SU-DHL-6 (cell line): ENCODE data around the gene NXPH3.

Source experiments
- H2AFZ ChIP-seq: fragments of 200-600 bp; sonication (generic); 2 replicates; pipeline ENCODE4 v1.6.1; 2014; ENCODE audit warnings: low read depth, mild to moderate bottlenecking, moderate library complexity, mixed read lengths, antibody characterized with exemption, low read length; ENCODE audit not compliant: severe bottlenecking
- H3F3A ChIP-seq: fragments of 200-600 bp; shearing (Covaris generic); 2 replicates; pipeline ENCODE4 v1.6.0; 2016; ENCODE audit warnings: antibody characterized with exemption, mild to moderate bottlenecking; ENCODE audit not compliant: insufficient read depth
- H3K27ac ChIP-seq: fragments of 200-600 bp; sonication (generic); 2 replicates; pipeline ENCODE4 v1.5.1; 2016; ENCODE audit warnings: low read depth, mild to moderate bottlenecking, low read length, moderate library complexity, mixed read lengths
- H3K27me3 ChIP-seq: fragments of 200-600 bp; sonication (generic), shearing (Covaris generic); 2 replicates; pipeline ENCODE4 v1.6.0; 2014; ENCODE audit warnings: mild to moderate bottlenecking, low read length
- H3K36me3 ChIP-seq: fragments of 200-600 bp; sonication (generic); 2 replicates; pipeline ENCODE4 v1.6.1; 2014; ENCODE audit warnings: mild to moderate bottlenecking, low read length, mixed read lengths
- H3K4me2 ChIP-seq: fragments of 300-600, 200-600 bp; shearing (Covaris generic), sonication (generic); 2 replicates; pipeline ENCODE4 v1.6.0; 2014; ENCODE audit warnings: low read length, low read depth, mild to moderate bottlenecking; ENCODE audit not compliant: poor library complexity, severe bottlenecking
- H3K4me3 ChIP-seq: fragments of 200-600 bp; sonication (generic); 2 replicates; pipeline ENCODE4 v1.5.1; 2014; ENCODE audit warnings: antibody characterized with exemption, low read length, mild to moderate bottlenecking, mixed read lengths; ENCODE audit not compliant: insufficient read depth, poor library complexity, severe bottlenecking
- H3K79me2 ChIP-seq: fragments of 200-600 bp; sonication (generic); 2 replicates; pipeline ENCODE4 v1.6.1; 2014; ENCODE audit warnings: mild to moderate bottlenecking, low read length, moderate library complexity; ENCODE audit not compliant: insufficient read depth
- H3K9ac ChIP-seq: fragments of 200-600 bp; sonication (generic); 2 replicates; pipeline ENCODE4 v1.7.0; 2014; ENCODE audit warnings: mild to moderate bottlenecking, low read length
- H3K9me2 ChIP-seq: fragments of 200-600 bp; sonication (generic); replicated peaks from 2 replicates; pipeline ENCODE4 v1.6.1; 2014; ENCODE audit warnings: low read length; ENCODE audit not compliant: insufficient read depth
- H3K9me3 ChIP-seq: fragments of 200-600 bp; sonication (generic); 2 replicates; pipeline ENCODE4 v1.6.1; 2014; ENCODE audit warnings: low read length, mixed read lengths; ENCODE audit not compliant: insufficient read depth
- H4K20me1 ChIP-seq: fragments of 200-600 bp; sonication (generic); 2 replicates; pipeline ENCODE4 v1.6.1; 2014; ENCODE audit warnings: low read depth, mild to moderate bottlenecking, antibody characterized with exemption, low read length, moderate library complexity, mixed read lengths
- CTCF ChIP-seq: fragments of 200-600 bp; sonication (generic); IDR thresholded peaks from one replicate; pipeline ENCODE4 v1.5.1; 2017; ENCODE audit warnings: antibody characterized with exemption, mild to moderate bottlenecking, low read length, moderate library complexity; ENCODE audit not compliant: insufficient read depth, poor library complexity, severe bottlenecking
- EZH2phosphoT487 ChIP-seq: fragments of 200-600 bp; sonication (generic), shearing (Covaris generic); conservative IDR thresholded peaks from 2 replicates; pipeline ENCODE4 v1.6.1; 2018; ENCODE audit warnings: mild to moderate bottlenecking, antibody characterized with exemption, low read length, moderate library complexity, mixed read lengths

NXPH3 gene

GRCh38 chr17:49603238-49603637 lies 27.6 kb downstream of the NXPH3 start:
- Histone ChIP-seq H3K4me2 (no peak overlapping the region), H3K9ac (no peak overlapping the region), H2AFZ (no peak overlapping the region), H3K27me3 (no peaks in the 10 kb centered on the region), H3K9me3 (no peaks in the 10 kb centered on the region), H3K9me2 (no peaks in the 10 kb centered on the region), H3K79me2 (no peaks in the 10 kb centered on the region), H3F3A (no peaks in the 10 kb centered on the region), H3K4me3 (no peak overlapping the region), H4K20me1 (no peaks in the 10 kb centered on the region), H3K36me3 (peaks cover 14% of the 10 kb centered on the region; the same call in 1 of the 2 replicates), H3K27ac (no peak overlapping the region)
- TF ChIP-seq EZH2phosphoT487 (no peak), CTCF (no peak)

GRCh38 chr17:49603720-49604119 lies 28.0 kb downstream of the NXPH3 start:
- Histone ChIP-seq H3K36me3 (peaks cover 14% of the 10 kb centered on the region; the same call in 1 of the 2 replicates), H3K4me3 (no peak overlapping the region), H4K20me1 (no peaks in the 10 kb centered on the region), H3K27me3 (no peaks in the 10 kb centered on the region), H3K9ac (no peak overlapping the region), H3K9me2 (no peaks in the 10 kb centered on the region), H2AFZ (no peak overlapping the region), H3K27ac (no peak overlapping the region), H3K79me2 (no peaks in the 10 kb centered on the region), H3F3A (no peaks in the 10 kb centered on the region), H3K4me2 (no peak overlapping the region), H3K9me3 (no peaks in the 10 kb centered on the region)
- TF ChIP-seq EZH2phosphoT487 (no peak), CTCF (no peak)

GRCh38 chr17:49604314-49604869 lies 28.7 kb downstream of the NXPH3 start:
- Histone ChIP-seq H3K27me3 (no peaks in the 10 kb centered on the region), H3K36me3 (peaks cover 13% of the 10 kb centered on the region; the same call in 1 of the 2 replicates), H3K4me2 (no peak overlapping the region), H2AFZ (no peak overlapping the region), H3K4me3 (no peak overlapping the region), H3K9me3 (no peaks in the 10 kb centered on the region), H3K9ac (no peak overlapping the region), H3K79me2 (no peaks in the 10 kb centered on the region), H3K27ac (no peak overlapping the region), H3K9me2 (no peaks in the 10 kb centered on the region), H4K20me1 (no peaks in the 10 kb centered on the region), H3F3A (no peaks in the 10 kb centered on the region)
- TF ChIP-seq EZH2phosphoT487 (no peak), CTCF (no peak)
